Ecto neural progenitor cell (in vitro differentiated cells): ENCODE results near the gene KIF5B.
"Not testable (repeated sequence)": the region's sequence is repeated elsewhere in the genome, so short reads cannot be mapped to it uniquely, and the experiment has no call there.

ENCODE experiments used
- DNase-seq: peaks from one replicate; pipeline ENCODE4 v3.0.0-alpha.2; 2018; ENCODE audit warnings: low spot score

The KIF5B gene

DNA sequence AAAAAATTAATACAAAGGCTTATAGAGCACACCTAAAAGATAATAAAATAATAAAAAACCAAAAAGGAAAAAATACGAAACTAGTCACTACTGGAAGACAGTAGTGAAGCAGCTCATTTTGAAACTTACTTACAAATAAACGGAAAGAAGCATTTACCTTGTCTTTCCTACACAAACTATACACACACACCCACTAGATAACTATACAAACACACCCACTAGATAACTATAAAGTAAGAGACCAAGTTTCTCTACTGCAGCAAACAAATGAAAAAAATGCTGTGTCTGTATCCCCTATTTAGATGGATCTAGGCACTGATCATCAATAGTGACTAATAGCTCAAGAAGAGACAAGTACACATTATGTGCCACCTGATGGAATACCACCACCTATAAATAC lies 49.2 kb downstream of the KIF5B start:
- no peak for DNase-seq

DNA sequence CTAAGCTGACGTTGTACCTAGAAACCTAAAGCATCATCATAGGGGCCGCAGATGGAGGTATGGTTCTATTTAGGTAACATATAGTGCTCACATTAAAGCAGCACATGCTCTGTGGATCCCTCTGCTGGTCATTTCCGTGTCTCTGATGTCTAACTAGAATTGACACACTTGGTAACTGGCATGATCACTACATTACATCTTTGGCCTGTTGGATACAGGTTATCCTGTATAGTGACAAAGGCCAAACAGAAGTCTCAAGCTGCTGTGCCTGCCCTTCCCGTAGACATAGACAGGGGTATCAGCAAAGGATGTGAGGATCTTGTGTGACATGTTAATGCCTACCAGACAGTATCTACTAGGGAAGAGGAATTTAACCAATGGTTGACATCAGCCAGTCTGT lies 51.2 kb downstream of the KIF5B start:
- no peak for DNase-seq

DNA sequence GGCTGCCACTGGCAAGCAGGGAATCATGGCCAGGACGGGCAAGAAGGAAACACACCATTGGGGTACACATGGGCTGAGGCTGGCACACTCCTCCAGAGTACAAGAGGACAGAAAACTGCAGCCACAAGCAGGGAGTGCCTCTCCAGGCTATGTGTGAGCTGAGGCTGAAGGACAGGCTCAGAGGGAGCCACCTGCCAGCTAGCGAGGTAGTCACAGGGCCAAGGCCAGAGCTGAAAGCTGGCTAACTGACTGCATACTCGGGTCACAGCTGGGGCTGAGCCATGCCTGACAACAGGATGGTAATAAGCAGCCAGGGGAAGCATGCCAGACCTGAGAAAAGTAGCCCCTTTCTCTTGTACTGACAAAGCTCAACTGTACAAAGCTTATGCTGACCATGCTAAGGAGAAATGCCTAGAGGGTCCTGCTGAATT lies 52.0 kb downstream of the KIF5B start:
- no peak for DNase-seq

- DNase-seq: no peak
Measured at GRCh38 chr10:32002531-32002930, 53.7 kb downstream of the KIF5B start.

- no peak for DNase-seq
Measured at GRCh38 chr10:32000937-32001336, 55.3 kb downstream of the KIF5B start.

GRCh38 chr10:31999836-32000235 lies 56.4 kb downstream of the KIF5B start:
- DNase-seq: no peak

DNA sequence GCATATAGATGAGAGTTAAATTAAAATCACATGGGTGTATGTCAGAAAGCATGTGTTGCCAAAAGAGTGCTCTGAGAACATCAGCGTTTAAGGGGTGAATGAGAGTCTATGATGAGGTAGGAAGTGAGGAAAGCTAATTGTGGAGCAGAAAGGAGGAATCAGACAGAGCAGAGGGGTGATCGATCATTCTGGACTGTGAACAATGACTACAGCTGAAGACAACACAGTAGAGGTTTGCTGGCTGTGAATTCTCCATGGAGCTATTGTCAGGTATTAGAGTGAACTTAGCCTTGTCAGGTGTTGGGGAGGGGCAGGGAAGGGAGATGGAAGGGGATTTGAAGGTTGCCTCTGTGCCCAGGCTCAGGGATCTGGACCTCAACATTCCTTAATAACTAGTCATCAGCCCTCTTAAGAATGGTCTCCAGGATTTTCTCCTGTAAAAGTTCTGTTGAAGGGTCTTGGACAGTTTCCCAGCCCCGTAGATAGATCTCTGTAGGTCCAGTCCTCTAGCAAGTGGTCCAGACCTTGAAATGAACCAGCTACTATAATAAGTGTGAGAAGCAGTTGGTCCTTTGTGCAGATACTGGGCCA lies 57.1 kb downstream of the KIF5B start:
- no peak for DNase-seq

GRCh38 chr10:31994926-31995325 lies 61.3 kb downstream of the KIF5B start:
- no peak for DNase-seq

DNA sequence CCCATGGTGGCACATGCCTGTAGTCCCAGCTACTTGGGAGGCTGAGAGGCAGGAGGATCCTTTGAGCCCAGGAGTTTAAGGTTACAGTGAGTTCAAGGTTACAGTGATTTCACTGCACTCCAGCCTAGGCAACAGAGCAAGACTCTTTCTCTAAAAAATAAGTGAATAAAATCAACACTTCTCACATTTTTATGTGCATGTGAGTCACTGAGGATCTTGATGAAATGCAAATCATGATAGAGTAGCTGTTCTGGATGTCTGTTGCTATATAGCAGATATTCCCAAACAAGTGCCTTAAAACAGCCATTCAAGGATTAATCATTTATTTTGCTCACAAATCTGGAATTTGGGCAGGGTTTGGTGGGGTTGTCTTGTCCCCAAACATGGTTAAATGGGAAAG lies 65.3 kb downstream of the KIF5B start:
- no peak for DNase-seq

DNA sequence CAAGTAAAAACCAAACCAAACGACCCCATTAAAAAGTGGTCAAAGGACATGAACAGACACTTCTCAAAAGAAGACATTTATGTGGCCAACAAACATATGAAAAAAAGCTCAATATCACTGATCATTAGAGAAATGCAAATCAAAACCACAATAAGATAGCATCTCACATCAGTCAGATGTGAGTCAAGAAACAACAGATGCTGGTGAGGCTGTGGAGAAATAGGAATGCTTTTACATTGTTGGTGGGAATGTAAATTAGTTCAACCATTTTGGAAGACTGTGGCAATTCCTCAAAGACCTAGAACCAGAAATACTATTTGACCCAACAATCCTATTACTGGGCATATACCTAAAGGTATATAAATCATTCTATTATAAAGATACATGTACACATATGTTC lies 68.4 kb downstream of the KIF5B start:
- not testable (repeated sequence) for DNase-seq

DNA sequence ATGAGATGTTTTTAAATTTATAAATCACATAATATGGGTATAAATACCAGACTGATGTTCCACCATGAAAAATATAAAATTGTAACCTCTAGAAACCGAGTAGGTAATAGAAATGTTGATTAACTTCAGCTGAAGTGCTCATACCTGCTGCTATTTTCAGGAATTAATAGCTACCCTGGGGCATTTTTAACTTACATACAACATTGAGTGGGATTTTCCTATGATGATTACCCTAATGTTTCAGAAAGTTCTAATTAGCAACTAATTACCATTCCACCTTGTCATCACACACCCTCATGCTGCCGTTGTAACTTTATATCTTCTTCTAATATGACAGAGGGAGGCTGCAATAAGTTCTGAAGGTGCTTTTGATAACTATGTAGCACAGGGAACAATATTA lies 74.1 kb downstream of the KIF5B start:
- no peak for DNase-seq

DNA sequence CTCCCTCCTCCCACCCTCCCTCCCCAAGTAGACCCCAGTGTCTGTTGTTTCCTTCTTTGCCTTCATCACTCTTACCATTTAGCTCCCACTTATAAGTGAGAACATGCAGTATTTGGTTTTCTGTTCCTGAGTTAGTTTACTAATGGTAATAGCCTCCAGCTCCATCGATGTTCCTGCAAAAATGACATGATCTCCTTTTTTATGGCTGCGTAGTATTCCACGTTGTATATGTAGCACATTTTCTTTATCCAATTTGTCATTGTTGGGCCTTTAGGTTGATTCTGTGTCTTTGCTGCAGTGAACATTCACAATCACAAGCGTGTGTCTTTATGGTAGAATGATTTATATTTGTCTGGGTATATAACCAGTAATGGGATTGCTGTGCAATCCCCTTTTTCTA lies 75.8 kb downstream of the KIF5B start:
- DNase-seq: no peak

- not testable (repeated sequence) for DNase-seq
Measured at GRCh38 chr10:31979071-31979470, 77.2 kb downstream of the KIF5B start.

GRCh38 chr10:31978156-31978483 lies 78.1 kb downstream of the KIF5B start:
- DNase-seq: no peak

DNA sequence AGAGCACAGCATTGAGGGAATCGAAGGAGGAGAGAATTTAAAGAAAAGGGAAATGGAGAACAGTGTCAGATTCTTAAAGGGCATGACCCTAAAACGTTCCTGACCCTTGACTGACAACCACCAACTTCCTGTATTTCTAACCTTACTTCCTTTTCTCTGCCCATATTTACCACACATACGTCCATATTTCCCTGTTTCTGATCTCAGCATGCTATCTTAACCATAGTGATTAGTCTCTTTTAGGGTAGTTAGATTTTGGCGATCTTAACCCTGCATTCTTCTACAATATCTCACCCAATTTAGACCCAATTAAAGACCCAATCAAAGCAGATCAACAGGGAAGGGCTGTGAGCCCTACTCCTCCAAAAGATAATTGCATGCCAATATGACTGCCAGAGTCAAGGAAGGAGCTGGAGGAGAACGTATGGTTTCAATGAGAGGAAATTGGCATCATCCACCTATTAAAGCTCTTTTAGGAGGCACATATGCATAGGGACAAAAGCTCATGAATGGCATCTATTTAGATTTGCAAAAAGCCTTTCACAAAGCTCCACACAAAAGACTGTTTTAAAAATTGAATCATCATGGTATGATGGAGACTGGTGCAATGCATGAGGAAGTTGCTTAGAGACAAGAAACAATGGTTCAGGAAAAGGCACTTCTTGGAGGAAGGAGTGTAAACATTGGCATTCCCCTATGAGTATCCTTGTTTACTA lies 78.6 kb downstream of the KIF5B start:
- no peak for DNase-seq

- no peak for DNase-seq
Measured at GRCh38 chr10:31975157-31975765, 81.0 kb downstream of the KIF5B start.

DNA sequence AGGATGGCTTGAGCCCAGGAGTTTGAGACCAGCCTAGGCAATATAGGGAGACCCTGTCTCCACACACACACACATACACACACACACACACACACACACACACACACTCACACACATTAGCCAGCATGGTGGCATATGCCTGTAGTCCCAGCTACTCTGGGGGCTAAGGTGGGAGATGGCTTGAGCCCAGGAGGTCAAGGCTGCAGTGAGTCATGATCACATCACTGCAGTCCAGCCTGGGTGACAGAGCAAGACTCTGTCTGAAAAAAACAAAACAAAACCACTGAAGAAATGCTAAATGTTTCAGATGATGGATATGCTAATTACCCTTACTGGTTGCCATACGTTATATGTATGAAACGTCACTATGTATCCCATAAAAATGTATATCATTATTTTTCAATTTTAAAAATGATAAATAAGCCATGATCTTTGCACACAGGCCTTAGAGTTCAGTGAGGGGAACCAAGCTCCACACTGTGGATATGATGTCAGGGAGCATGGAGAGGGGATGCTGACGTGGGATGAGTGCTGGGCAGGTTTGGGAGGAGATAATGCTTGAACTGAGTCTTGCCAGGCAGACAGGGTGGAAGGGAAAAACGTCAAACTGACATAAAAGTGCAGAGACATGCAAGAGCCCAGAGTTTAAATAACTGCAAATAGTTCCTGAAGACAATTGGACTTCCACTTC lies 81.6 kb downstream of the KIF5B start:
- no peak for DNase-seq

GRCh38 chr10:31972519-31973041 lies 83.6 kb downstream of the KIF5B start:
- DNase-seq: no peak

GRCh38 chr10:31969847-31970246 lies 86.4 kb downstream of the KIF5B start:
- DNase-seq: not testable (repeated sequence)

DNA sequence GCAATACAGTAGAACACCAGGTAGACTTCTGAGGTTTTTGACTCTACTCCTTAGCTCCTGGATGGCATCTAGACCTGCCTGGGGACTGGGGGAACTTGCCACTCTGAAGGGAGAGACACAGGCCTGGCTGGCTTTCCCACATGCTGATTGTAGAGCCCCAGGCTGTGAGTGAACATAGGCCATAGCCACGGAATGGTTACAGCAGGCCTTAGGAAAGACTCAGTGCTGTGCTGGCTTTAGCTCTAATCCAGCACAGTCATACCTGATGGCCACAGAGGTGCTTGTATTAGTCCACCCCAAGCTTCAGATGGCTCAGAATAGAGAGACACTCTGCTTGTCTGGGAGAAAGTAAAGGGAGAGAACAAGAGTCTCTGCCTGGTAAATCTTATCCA lies 92.6 kb downstream of the KIF5B start:
- DNase-seq: no peak

DNA sequence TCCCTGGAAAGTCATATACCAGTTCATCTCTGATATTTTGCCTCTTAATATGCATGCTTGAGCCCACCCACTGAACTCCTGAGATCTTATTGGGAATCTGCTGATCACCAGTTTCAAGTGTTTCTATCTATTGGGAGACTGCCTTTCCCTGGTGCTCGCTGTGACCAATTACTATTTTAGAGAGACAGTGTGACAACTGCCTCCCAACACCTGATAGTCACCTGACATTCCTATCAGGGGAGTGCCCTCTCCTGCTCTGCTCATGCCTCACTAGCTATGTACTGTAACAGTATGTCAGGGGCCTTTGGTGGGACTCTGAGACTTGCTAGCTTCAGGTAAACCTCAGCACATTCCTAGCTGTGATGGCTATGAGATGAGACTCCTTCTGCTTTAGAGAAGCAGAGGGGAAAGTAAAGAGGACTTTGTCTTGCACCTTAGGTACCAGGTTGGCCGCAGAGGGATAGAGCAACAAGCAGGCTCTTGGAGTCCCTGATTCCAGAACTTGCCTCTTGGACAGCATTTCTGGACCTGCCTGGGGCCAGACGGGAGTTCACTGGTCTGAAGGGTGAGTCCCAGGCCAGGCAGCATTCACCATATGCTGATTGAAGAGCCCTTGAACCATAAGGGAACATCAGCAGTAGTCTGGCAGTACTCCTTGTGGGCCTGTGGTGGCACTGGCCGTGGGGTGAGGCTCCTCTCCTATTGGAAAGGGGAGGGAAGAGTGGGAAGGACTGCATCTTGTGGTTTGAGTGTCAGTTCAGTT lies 93.2 kb downstream of the KIF5B start:
- no peak for DNase-seq
